Right lobe of liver (tissue), 6 donors: ENCODE data around the gene CEP72. TPM values are rescaled to one million over a fixed set of nuclear protein-coding genes. Genes with fewer than 3 reads are reported as not detected.
"Not testable (repeated sequence)": the region's sequence is repeated elsewhere in the genome, so short reads cannot be mapped to it uniquely, and the experiment has no call there.

ENCODE experiments used
- ATAC-seq, 4 donors: fragments of 200-7000 bp; cut with Tn5 transposase; one replicate each; pipeline ENCODE4 v1.9.1; 2020; ENCODE audit warnings: mild to moderate bottlenecking in 4 of 4, moderate library complexity in 4 of 4
- DNase-seq, 3 donors: peaks; one replicate each; pipeline ENCODE4 v3.0.0-alpha.2; 2020
- H3K27ac ChIP-seq, 3 donors: fragments of 200-600 bp; one replicate each; pipeline ENCODE4 v1.8.0; 2022
- H3K27me3 ChIP-seq, 2 donors: fragments of 200-600 bp; one replicate each; pipeline ENCODE4 v1.8.0; 2022
- H3K36me3 ChIP-seq, 4 donors: fragments of 200-600 bp; sonication (generic) in 1 of 4; one replicate each; pipeline versions ENCODE4 v1.5.1 to v1.8.0; 2017 to 2022; ENCODE audit warnings: control low read depth in 1 of 4
- H3K4me1 ChIP-seq, 4 donors: fragments of 200-600 bp; sonication (generic) in 1 of 4; one replicate each; pipeline versions ENCODE4 v1.5.1 to v1.8.0; 2017 to 2022; ENCODE audit warnings: control low read depth in 1 of 4
- H3K4me3 ChIP-seq, 3 donors: fragments of 200-600 bp; one replicate each; pipeline ENCODE4 v1.8.0; 2022
- H3K9me3 ChIP-seq, 4 donors: fragments of 200-600 bp; sonication (generic) in 1 of 4; one replicate each; pipeline versions ENCODE4 v1.5.1 to v1.8.0; 2017 to 2022; ENCODE audit warnings: control low read depth in 1 of 4
- POLR2A ChIP-seq: fragments of 450-650 bp; IDR thresholded peaks from one replicate; pipeline ENCODE4 v1.6.1; 2017; ENCODE audit warnings: antibody characterized with exemption, mild to moderate bottlenecking
- WGBS: methylation state at CpG from one replicate; pipeline ENCODE4 v1.1.6; 2018; ENCODE audit warnings: low coverage, low lambda C conversion rate; ENCODE audit not compliant: insufficient coverage; ENCODE audit errors: missing lambda C conversion rate; 5-methylcytosine and 5-hydroxymethylcytosine counted together
- intact Hi-C, 2 donors: fragments of 100-400 bp; cut with DNase I; formaldehyde crosslinking; loops; one replicate each; pipeline versions ENCODE4 v1.11.2 to v1.14.1; 2022
- total RNA-seq, 6 experiments: library from RNA; depleted of rRNA in 2 of 6; stranded (reverse); fragments of >200 nt in 2 of 6; fragmentation: NEBNext Ultra II Directional in 3 of 6; extraction: Animal tissue kit (Norgen Biotek cat#: 25700) in 3 of 6; gene quantifications; one replicate each; pipeline versions ENCODE4 v1.1.0 to v1.2.4, GENCODE V29; 2016 to 2023
- TF ChIP-seq, protein P1 (sequence below), 4 donors: fragments of 200-600 bp in 3 of 4; fragments of 450-650 bp in 1 of 4; IDR thresholded peaks; one replicate each; pipeline versions ENCODE4 v1.5.1 to v1.8.0; 2016 to 2022; ENCODE audit warnings: antibody characterized with exemption in 4 of 4, mild to moderate bottlenecking in 2 of 4
- donor health status: DM: no; HTN: yes; CAD: no.
- donor health status: DM: no; HTN: no; CAD: no.
- donor health status: DM: no; HTN: no; CAD: no.
- donor health status: DM: no; HTN: yes; CAD: no.
- donor health status: DM: no; HTN: yes; CAD: no.

CEP72 gene
- total RNA-seq, 6 experiments from 2014 or later = 3.4 to 6.0 (median 4.2) TPM

DNA sequence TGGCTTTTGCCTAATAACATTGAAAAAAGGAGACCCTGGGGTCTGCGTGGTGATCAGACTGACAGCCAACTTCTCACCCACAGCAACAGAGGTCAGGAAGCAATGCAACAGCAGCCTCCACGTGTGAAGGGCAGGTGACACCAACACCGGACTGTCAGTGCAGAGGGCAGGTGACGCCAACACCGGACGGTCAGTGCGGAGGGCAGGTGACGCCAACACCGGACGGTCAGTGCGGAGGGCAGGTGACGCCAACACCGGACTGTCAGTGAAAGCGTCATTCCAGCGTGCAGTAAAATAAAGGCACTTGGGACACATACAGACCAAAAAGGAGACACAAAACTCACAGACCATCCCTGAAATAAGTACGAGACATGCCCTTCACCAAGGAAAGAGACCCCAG, 37.2 kb upstream of the CEP72 start:
- no peaks in the 10 kb centered on the region for H3K9me3 ChIP-seq
- H3K4me1 ChIP-seq = no peaks in the 10 kb centered on the region
- no peaks in the 10 kb centered on the region for H3K36me3 ChIP-seq
- TF ChIP-seq POLR2A = no peak
- TF ChIP-seq, protein P1, sequence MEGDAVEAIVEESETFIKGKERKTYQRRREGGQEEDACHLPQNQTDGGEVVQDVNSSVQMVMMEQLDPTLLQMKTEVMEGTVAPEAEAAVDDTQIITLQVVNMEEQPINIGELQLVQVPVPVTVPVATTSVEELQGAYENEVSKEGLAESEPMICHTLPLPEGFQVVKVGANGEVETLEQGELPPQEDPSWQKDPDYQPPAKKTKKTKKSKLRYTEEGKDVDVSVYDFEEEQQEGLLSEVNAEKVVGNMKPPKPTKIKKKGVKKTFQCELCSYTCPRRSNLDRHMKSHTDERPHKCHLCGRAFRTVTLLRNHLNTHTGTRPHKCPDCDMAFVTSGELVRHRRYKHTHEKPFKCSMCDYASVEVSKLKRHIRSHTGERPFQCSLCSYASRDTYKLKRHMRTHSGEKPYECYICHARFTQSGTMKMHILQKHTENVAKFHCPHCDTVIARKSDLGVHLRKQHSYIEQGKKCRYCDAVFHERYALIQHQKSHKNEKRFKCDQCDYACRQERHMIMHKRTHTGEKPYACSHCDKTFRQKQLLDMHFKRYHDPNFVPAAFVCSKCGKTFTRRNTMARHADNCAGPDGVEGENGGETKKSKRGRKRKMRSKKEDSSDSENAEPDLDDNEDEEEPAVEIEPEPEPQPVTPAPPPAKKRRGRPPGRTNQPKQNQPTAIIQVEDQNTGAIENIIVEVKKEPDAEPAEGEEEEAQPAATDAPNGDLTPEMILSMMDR (IDR thresholded peaks at IDR 0.05) = no peak
- intact Hi-C loops = no loop called here
- no peak overlapping the region for H3K27ac ChIP-seq
- H3K4me3 ChIP-seq = no peak overlapping the region
- DNase-seq = no peak
- 56% methylated on average over 7 of the region's 16 CpGs for WGBS
- ATAC-seq = no peak
- H3K27me3 ChIP-seq = no peaks in the 10 kb centered on the region

DNA sequence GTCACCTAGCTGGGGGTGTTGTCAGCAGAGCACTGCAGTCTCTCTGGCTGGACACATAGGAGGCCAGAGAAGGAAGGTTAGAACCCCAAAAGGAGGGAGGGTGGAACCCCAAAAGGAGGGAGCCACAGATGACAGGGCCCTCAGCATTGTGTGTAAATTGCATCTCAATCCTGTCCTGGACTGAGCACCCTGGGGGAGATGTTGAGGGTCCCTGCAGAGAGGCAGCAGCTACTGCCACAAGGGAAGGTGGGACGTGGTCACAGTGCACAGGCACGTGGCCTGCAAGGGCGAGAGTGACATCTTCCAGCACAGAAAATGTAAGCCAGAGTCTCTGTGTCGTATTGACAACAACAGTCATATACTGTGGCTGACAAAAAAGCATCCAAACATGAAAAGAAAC, 36.5 kb upstream of the CEP72 start:
- intact Hi-C loops = no loop called here
- Histone ChIP-seq H3K36me3 (no peaks in the 10 kb centered on the region), H3K27me3 (no peaks in the 10 kb centered on the region), H3K4me1 (no peaks in the 10 kb centered on the region), H3K9me3 (no peaks in the 10 kb centered on the region), H3K27ac (no peak overlapping the region), H3K4me3 (no peak overlapping the region)
- TF ChIP-seq, protein P1 (IDR thresholded peaks at IDR 0.05) = no peak
- no peak for TF ChIP-seq POLR2A
- DNase-seq (no peak), ATAC-seq (no peak)
- WGBS = 61% methylated on average over 4 of the region's 4 CpGs

DNA sequence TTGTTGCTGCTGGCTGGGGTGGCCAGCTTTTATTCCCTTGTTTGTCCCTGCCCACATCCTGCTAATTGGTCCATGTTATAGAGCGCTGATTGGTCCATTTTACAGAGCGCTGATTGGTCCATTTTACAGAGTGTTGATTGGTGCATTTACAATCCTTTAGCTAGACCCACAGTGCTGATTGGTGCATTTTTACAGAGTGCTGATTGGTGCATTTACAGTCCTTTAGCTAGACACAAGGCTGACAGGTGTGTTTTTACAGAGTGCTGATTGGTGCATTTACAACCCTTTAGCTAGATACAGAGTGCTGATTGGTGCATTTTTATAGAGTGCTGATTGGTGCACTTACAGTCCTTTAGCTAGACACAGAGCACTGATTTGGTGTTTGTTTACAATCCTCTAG, 34.9 kb upstream of the CEP72 start:
- ATAC-seq, H3K4me3 ChIP-seq, H3K27me3 ChIP-seq, H3K9me3 ChIP-seq, DNase-seq, intact Hi-C loops, H3K4me1 ChIP-seq, H3K36me3 ChIP-seq, H3K27ac ChIP-seq: not testable (repeated sequence)
- WGBS = 80% methylated on average over 2 of the region's 2 CpGs

DNA sequence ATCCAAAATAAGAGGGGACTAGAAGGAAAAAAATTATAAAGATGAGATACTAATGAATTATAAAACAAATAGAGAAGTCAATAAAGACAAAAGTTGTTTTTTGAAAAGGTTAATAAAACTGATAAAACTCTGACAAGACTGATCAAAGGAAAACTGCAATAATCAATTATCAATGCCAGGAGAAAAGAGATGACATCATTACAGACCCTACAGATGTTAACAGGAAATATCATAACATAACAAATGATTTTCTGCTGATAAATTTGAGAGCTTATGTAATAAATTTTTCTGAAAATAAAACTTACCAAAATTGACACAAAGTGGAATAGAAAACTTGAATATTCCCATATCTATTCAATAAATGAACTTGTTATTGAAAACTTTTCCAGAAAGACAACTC, 34.3 kb upstream of the CEP72 start:
- intact Hi-C loops = no loop called here
- no peak for TF ChIP-seq POLR2A
- TF ChIP-seq, protein P1 (IDR thresholded peaks at IDR 0.05) = no peak
- Histone ChIP-seq H3K27me3 (no peaks in the 10 kb centered on the region), H3K4me1 (no peaks in the 10 kb centered on the region), H3K36me3 (no peaks in the 10 kb centered on the region), H3K27ac (no peak overlapping the region), H3K9me3 (no peaks in the 10 kb centered on the region), H3K4me3 (no peak overlapping the region)
- ATAC-seq (no peak), DNase-seq (no peak)

DNA sequence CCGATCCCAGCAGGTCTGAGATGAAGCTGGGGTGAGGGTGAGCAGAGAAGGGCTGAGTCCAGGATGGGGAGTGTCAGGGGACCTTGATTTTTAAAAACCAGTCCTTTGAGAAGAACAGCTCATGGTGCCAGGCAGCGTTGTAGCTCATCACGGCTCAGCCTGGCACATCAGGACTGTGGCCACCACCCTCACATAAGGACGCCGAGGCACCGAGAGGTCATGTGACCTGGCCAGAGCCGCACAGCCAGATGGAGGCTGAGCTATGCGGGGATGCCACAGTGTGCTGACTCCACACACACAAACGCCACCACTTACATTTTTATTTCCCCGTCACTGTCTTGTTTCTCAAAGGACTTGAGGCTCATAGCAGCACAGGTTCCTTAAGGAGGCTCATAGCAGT, 32.9 kb upstream of the CEP72 start:
- Histone ChIP-seq H3K4me3 (no peak overlapping the region), H3K27me3 (no peaks in the 10 kb centered on the region), H3K27ac (no peak overlapping the region), H3K4me1 (no peaks in the 10 kb centered on the region), H3K9me3 (no peaks in the 10 kb centered on the region), H3K36me3 (no peaks in the 10 kb centered on the region)
- intact Hi-C loops = no loop called here
- 62% methylated on average over 6 of the region's 10 CpGs for WGBS
- TF ChIP-seq, protein P1 (IDR thresholded peaks at IDR 0.05) = no peak
- TF ChIP-seq POLR2A = no peak
- DNase-seq (peak in 1 of 3 donors; percentile 26), ATAC-seq (no peak)
